Endothelial cell of umbilical vein (primary cell): ENCODE measurements around the gene PRPS1.

ENCODE experiments used
- CTCF ChIP-seq, 2 donors: IDR thresholded peaks; 1 replicate in 1 of 2; 2 replicates in 1 of 2; pipeline ENCODE4 v1.5.1; 2011; ENCODE audit warnings: low read length in 2 of 2, mild to moderate bottlenecking in 2 of 2, moderate library complexity in 2 of 2, control low read depth in 1 of 2, inconsistent platforms in 1 of 2, low read depth in 1 of 2; ENCODE audit not compliant: insufficient read depth in 1 of 2; ENCODE audit errors: extremely low read depth in 1 of 2
- POLR2A ChIP-seq: IDR thresholded peaks from 2 replicates; pipeline ENCODE4 v1.6.1; 2012; ENCODE audit warnings: low read depth, mild to moderate bottlenecking, control low read depth, low read length
- POLR2AphosphoS5 ChIP-seq: IDR thresholded peaks from 2 replicates; pipeline ENCODE4 v1.6.1; 2012; ENCODE audit warnings: low read depth, mild to moderate bottlenecking, control low read depth, low read length, moderate library complexity; ENCODE audit not compliant: insufficient read depth

GRCh38 chrX:107654566-107654871 is 26.2 kb downstream of the PRPS1 start:
- no peak for TF ChIP-seq CTCF (IDR thresholded peaks at IDR 0.05; ENCODE audit: extremely low read depth in 1 of 2, insufficient read depth in 1 of 2, low read depth in 1 of 2, low read length in 2 of 2)
- no peak for TF ChIP-seq POLR2AphosphoS5
- TF ChIP-seq POLR2A, result no peak
